GM19455 (cell line): ENCODE measurements around the gene MMP11.

Experiments used
- ATAC-seq: cut with Tn5 transposase; IDR thresholded peaks from one replicate; pipeline ENCODE4 v1.9.1; 2021; ENCODE audit not compliant: unreplicated experiment

The MMP11 gene

GRCh38 chr22:23827351-23827995 lies 54.8 kb downstream of the MMP11 start:
- ATAC-seq = no peak

DNA sequence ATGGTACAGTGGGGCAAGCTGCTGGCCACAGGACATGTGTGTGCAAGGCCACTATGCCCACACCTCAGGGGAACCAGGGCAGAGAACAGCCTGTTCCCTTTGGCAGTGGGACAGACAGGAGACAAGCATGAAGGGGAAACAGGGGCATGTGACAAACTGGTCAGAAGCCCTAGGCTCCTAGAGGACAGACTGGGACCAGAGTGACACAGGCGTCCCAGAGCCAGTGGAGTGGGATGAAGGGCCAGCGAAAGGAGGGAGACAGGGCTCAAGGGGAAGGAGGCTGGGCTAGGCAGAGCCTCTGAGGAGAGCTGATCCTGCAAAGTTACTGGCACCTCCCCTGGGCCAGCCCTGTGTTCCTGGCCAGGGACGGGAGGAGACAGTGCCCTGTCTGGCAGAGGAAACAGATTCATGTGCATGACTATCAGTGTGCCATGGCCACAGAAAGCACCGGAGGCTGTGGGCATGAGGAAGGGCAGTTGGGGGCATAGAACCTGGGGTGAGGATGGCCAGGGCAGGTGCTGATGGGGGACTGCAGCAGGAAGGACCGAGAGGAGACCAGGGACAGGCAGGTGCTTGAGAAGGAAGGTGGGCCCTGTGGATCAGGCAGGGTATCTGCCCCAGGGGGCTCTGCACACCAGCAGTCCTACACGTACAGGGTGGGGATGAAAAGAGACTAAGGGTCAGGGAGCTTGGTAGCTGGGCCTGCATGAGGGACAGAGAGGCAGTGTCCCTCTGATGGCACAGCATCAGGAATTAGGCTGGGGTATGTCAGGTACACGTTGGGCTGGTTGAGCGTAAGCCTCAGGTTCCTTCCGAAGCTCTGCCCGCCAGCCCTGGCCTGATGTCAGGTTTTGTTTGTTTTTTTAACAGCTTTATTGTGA lies 56.4 kb downstream of the MMP11 start:
- ATAC-seq = no peak

- ATAC-seq = no peak
Measured at GRCh38 chr22:23829845-23830372, 57.3 kb downstream of the MMP11 start.

DNA sequence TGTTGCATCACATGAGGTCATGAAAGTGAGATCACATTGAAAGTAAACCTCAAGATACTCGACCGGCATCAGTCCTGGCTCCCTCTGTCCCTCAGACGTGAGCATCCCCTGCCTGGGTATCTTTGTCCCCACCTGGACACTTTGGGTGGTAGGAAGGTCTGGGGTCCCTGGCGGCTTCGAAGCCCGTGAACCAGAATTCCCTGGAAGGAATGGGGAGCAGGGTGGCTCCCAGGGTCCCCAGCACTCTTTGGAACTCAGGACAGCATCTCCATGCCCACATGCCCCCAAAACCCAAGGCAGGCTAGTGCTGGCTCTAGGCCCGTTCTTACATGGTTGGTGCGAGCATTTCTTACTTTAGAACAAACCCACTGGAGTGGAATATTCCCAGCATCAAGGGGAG lies 58.6 kb downstream of the MMP11 start:
- ATAC-seq = no peak

DNA sequence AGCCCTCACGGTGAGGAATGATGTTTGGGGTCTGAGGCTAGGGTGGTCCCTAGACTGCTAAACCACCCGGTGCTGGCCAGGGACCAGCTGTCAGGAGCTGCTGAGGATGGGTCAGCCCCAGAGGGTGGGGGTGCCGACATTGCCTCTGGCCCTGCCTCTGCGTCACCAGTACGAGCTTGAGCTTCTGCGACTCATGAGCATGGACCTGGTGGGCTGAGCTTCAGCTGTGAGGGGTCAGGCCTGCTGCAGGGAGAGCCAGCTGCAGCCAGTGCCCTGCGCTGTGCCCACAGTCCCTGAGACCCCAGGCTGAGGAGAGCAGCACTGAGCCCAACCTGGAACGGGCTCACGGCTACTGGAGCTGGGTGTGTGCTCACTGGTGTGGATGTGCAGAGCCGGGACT lies 59.1 kb downstream of the MMP11 start:
- ATAC-seq = no peak

- ATAC-seq = no peak
Measured at GRCh38 chr22:23832226-23833016, 59.8 kb downstream of the MMP11 start.

DNA sequence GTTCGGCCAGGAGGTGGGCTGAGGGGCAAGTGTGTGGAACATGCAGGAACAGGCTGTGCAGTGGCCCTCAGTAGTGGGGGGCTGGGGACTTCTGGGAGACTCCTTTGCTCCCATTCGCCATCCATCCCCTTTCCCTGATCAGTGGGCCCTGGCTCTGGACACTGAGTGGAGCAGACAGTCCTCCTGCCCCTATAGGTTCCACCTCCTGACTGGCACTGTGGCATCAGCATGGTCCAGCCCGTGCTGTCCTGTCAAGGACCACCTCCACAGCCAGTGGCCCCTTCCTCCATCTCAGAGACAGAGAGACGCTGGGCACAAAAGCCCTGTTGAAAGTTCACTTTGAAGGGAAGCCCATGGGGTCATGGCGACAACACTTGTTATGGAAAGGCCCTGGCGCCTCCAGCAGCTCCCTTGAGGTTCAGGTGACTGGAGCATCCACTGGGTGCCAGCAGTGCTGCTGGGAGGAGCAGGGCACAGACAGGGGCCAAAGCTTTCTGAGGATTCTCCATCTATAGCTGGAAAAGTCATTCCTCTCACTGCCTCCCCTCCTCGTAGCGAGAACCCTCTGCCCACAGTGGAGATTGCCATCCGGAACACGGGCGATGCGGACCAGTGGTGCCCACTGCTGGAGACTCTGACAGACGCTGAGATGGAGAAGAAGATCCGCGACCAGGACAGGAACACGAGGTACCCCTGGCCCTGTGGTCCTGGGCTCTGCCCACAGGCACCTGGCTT lies 60.5 kb downstream of the MMP11 start:
- ATAC-seq = no peak
